Hematopoietic multipotent progenitor cell (in vitro differentiated cells): Measurements from ENCODE around the gene ZXDC. TPM values are rescaled to one million over a fixed set of nuclear protein-coding genes. Genes with fewer than 3 reads are reported as not detected.

Experiments
- DNase-seq, 3 donors: peaks; one replicate each; pipeline ENCODE4 v3.0.0-alpha.2; 2011 to 2015; ENCODE audit warnings: low read depth in 2 of 3, low spot score in 2 of 3
- total RNA-seq: library from RNA; depleted of rRNA; stranded (reverse); fragments of >200 nt; gene quantifications from one replicate; pipeline ENCODE4 v1.2.3, GENCODE V29; 2012

The ZXDC gene
- total RNA-seq, 1 donor: 82.7 TPM

DNA sequence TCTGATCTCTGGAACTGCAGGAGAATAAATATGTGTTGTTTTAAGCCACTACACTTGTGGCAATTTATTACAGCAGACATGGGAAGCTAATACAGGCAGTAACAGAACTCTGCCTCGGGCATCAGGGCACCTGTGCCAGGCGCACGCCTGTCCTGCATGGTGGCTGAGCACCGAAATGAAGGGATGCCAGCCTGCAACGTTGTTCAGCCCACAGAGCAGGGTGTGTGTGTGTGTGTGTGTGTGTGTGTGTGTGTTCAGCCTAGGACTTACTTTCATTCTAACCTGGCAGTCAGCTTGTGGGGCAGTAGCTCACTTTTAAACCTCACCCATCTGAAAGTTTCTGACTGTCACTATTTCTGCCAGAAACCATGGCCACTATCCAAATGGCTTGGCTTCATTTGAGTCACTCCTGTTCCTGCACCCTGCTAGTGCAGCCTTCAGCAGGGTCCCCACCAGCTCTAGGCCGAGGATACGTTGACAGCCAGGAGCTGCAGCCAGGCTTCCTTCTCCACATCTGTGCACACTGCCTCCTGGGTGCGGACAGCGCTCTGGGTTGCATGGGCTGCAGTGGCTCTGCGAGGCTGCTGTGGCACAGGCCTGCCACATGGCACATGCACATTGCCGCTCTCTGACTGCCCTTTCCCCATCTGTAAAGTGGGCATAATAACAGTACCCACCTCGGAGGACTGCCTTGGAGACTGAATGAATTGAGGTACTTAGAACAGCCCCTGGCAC is 37.4 kb upstream of the ZXDC start:
- DNase-seq: no peak

- DNase-seq: no peak
Measured at GRCh38 chr3:126512026-126512425, 36.3 kb upstream of the ZXDC start.

DNA sequence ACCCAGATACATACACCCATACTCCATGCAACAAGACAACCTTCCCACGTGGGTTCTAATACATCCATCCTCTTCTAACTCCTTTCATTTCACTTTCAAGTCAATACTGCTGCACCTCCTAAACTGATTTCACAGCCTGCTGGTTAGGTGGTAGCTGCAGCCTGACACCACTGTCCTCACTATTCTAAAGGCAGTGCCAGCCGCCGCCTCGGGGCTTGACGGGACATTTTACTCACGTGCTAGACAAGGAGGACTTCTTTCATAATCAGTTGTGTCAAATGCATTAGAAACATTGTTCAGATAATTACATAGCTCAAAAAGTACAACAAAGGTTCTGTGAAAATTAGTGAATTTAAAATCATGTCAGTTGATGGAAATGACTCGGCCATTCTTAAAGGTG is 35.6 kb upstream of the ZXDC start:
- DNase-seq: no peak

DNA sequence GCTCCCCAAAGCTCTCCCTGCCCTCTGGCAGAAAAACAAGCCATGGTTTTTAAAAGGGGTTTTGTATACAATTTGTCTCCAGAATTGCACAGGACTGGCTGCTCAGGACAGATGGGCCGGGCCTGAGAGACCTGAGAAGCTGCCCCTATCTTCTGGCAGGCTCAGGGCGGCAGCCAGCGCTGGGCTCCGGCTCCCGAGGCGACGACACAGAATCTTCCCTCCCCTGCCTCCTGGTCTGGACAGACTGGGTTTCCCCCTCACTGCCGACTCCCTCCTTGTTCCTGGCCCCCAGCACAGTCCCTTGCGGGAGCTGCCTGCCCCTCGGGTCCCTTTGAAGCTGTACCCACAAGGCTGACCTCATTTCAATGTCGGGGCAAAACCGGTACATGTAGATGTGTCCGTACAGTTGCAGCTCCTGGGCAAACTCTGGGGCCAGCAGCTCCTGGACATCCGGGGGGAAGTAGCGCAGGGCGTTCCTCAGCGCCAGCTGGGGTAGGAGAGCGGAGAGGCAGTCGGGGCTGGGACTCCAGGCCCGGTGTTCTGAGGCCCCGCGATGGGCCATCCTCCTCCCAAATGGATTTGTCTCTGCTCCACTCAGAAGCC is 34.7 kb upstream of the ZXDC start:
- no peak for DNase-seq

DNA sequence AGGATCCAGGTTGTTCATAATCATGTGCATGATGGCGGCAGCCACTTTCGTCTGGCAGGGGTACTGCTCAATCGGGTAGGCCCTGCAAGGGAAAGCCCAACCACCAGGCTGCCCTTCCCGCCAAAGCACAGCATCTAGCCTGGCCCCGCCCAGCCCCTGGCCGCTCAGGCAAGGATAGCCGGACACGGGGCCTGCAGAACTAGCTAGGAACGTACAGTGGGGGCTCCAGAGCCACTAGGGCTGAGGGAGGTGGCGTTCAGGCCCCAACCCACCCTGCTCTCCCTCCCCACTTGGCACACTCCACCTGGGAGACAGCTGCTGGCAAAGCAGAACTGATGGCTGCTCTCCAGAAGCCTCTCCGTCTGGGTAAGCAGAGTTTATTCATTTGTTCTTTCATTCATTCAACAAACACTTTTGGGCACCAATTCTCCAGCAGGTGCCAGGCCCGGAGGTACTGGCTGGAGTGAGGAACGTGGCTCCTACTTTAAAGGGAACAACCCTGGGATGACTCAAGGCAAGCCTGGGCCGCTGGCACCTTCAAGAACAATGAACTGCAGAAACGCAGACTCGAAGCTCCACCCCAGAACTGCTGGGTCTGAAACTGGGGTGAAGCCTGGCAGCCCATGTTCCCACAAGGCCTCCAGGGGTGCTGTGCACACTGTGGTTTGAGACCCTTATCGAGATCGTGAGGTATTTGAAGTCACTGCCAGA is 34.1 kb upstream of the ZXDC start:
- DNase-seq: no peak

- no peak for DNase-seq
Measured at GRCh38 chr3:126508564-126508964, 32.9 kb upstream of the ZXDC start.

DNA sequence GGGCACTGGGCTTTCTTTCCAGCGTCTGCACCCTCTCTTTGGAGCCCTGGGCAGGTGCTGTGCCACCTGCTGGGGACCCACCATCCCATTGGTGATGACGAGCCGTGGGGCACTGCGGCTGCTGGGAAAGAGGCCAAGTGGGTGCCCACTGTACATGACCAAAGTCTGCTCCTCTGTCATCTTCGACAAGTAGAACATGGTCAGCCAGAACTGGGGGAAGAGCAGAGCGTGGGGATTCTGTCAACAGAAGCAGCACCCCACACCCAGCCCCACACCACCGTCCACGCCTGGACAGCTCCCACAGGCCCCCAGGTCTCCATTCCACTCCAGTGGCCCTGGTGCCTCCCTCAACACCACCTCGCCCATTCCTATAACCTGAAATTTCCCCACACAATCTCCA is 32.2 kb upstream of the ZXDC start:
- DNase-seq: no peak

DNA sequence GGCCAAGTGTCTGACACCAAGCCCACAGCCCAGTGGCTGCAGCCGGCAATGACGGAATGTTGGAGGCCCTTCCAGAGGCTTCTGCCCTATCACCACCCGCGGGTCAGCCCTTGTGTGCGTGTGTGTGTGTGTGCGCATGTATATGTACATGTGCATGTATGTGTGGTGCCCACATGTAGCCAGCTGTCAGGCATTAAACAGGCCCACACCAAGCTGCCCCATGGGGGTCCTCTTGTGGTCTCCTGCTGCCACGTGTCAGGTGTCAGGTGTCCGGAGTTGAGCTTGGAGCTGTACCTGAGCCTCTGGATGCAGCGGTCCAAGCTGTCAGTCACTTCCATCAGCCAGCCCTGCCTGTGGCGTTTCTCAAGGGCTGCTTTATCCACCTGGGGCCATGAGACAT is 28.0 kb upstream of the ZXDC start:
- DNase-seq: no peak

DNA sequence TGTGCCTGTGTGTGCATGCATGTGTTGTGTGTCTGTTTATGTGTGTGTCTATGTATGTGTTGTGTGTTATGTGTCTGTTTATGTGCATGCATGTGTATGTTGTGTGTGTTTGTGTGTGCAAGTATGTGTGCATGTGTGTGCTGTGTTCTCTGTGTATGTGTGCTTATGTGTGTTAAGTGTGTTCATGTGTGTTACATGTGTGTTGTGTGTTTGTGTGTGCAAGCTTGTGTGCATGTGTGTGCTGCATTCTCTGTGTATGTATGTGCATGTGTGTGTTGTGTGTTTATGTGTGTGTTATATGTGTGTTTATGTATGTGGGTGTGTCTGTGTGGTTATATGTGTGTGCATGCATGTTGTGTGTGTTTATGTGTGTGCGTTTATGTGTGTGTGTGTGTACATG is 27.0 kb upstream of the ZXDC start:
- no peak for DNase-seq

GRCh38 chr3:126501736-126502135 is 26.0 kb upstream of the ZXDC start:
- DNase-seq: no peak

- DNase-seq: no peak
Measured at GRCh38 chr3:126501054-126501453, 25.4 kb upstream of the ZXDC start.

GRCh38 chr3:126500016-126500415 is 24.3 kb upstream of the ZXDC start:
- no peak for DNase-seq

GRCh38 chr3:126499401-126499800 is 23.7 kb upstream of the ZXDC start:
- no peak for DNase-seq

DNA sequence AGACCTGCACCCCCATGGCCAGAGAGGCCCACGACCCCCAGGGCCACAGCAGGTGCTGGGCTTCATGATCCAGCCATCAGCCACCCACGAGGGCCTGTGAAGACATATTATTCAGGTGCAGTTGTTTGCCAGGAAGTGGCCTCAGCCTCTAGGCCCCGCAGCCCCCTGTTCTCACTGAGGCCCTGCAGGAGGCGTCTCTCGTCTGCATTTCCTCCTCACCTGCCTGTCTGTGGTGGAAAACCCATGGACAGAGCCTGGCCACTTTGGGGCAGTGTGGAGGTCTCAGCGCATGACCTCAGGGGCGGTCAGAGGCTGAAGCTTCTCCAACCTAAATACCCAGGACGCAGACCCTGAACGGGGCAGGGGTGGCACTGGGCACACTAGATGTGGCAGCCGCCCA is 23.2 kb upstream of the ZXDC start:
- no peak for DNase-seq

DNA sequence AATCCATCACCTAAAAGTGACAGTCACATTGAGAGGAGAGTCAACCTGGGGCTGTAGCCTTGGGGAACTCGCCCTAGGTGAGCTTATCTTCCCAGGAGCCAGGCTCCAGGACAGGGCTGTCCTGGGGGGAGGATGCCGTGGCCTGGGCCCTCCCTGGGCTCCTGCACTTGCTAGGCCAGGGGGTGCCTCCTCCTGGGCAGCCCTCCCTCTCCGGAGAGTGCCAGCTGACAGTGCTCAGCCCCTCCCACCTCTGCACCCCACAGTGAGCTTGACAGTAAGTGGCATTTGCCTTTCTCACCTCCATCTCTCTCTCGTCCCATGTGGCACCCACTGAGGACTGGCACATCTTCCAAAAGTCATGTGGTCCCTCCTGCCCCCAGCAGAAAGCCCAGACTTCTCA is 22.8 kb upstream of the ZXDC start:
- no peak for DNase-seq

GRCh38 chr3:126497956-126498355 is 22.3 kb upstream of the ZXDC start:
- DNase-seq: no peak

DNA sequence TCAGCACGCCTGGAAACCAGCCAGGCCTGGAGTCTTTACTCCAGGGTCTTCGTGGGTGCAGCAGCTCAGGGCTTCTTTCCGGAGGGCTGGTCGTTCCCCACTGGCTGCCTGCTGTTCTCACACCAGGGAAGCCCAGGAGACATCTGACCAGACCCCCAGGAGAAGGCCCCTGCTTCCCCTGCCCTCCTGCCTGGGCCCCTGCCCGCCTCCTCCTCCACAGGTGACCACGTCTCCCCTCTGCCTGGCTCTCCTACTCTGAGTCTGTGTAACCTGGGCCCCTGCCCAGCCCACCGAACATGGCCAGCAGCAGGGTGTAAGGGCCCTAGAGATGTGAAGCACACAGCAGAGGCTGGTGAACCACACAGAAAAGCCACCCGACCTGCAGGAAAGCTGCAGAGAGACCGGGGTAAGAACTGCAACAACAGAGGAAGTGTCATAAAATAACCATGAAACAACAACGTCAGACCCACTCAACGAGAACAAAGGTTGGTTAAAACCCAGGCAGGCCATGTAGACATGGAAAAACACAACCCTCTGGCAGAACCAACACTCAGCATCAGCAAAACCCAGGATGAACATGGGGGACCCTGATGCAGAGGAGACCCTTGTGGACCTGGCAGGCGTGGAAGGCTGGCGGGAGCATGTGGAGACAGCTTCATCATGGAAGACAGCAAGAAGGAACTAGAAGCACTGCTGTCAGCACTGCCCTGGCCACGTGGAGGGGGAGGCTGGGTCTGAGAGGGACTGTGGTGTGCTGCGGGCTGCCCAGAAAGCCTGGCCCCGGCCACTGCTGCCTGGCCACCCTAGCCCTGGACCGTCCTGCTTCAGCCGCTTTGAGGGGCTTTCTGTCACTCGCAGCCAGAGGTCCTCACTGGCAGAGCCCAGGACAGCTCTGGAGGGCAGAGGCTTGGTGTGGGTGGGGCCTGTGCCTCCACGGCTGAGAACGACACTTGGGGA is 21.5 kb upstream of the ZXDC start:
- peak in 1 of 3 donors; percentile 53 for DNase-seq

DNA sequence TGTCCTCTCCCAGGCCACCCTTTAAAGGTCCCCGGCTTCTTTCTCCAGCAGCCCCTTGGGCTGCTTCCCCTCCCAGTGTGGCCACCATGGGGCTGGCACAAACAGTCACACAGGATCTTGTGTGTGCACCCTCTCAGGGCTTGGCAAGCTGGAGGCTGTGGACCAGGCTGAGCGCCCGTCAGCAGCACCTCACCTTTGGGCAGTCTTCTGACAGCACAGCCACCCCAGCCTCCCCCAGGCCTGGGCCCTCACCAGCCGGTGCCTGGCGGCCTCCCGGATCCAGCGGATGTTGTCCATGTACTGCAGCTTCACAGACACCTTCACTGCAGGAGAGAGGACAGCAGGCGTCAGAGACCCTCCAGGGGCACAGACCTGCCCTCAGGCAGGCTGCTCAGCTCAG is 20.1 kb upstream of the ZXDC start:
- DNase-seq: no peak

DNA sequence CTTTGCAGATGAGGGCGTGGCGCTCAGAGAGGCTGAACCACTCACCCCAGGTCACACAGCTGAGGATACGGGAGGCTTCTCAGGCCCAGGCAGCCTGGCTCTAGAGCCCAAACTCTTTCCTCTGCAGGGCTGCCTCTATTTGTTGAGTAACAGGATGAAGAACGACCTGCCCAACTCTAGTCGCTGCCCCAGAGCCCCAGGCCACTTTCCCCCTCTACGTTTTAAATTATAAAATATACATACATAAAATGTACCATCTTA is 19.2 kb upstream of the ZXDC start:
- no peak for DNase-seq

- no peak for DNase-seq
Measured at GRCh38 chr3:126494204-126494969, 18.7 kb upstream of the ZXDC start.
